LNCaP clone FGC (cell line): Measurements from ENCODE around the gene RHOXF2B.
"Not testable (repeated sequence)": the region's sequence is repeated elsewhere in the genome, so short reads cannot be mapped to it uniquely, and the experiment has no call there.

Experiments used
- DNase-seq: peaks from one replicate; pipeline ENCODE4 v3.0.0-alpha.2; 2011; ENCODE audit warnings: low read depth
- H3K4me3 ChIP-seq: 2 replicates; pipeline ENCODE4 v1.5.1; 2011; ENCODE audit warnings: mild to moderate bottlenecking, low read depth, low read length, control low read depth
- CTCF ChIP-seq: IDR thresholded peaks from 2 replicates; pipeline ENCODE4 v1.5.1; 2012; ENCODE audit warnings: mild to moderate bottlenecking; ENCODE audit not compliant: control insufficient read depth, insufficient read depth; ENCODE audit errors: extremely low read depth

Gene RHOXF2B

GRCh38 chrX:120087289-120088017, 10.0 kb upstream of the RHOXF2B start:
- DNase-seq: no peak
- H3K4me3 ChIP-seq: no peak overlapping the region
- no peak for TF ChIP-seq CTCF

GRCh38 chrX:120085553-120086185, 8.2 kb upstream of the RHOXF2B start:
- H3K4me3 ChIP-seq, DNase-seq: not testable (repeated sequence)

GRCh38 chrX:120066169-120066568, 11.3 kb downstream of the RHOXF2B start:
- not testable (repeated sequence) for H3K4me3 ChIP-seq, DNase-seq

GRCh38 chrX:120042712-120043111, 34.8 kb downstream of the RHOXF2B start:
- DNase-seq, H3K4me3 ChIP-seq: not testable (repeated sequence)

- DNase-seq: not testable (repeated sequence)
These were observed 35.2 kb downstream of the RHOXF2B start for GRCh38 chrX:120042247-120042646.

GRCh38 chrX:120040176-120040575, 37.3 kb downstream of the RHOXF2B start:
- H3K4me3 ChIP-seq, DNase-seq: not testable (repeated sequence)

More at GRCh38 chrX:120042247-120042646, 35.2 kb downstream of the RHOXF2B start:
- H3K4me3 ChIP-seq: not testable (repeated sequence)

- H3K4me3 ChIP-seq, DNase-seq: not testable (repeated sequence)
These were observed 38.3 kb downstream of the RHOXF2B start for GRCh38 chrX:120039087-120039733.

GRCh38 chrX:120036704-120037103, 40.8 kb downstream of the RHOXF2B start:
- DNase-seq: no peak
- no peak overlapping the region for H3K4me3 ChIP-seq
- TF ChIP-seq CTCF: no peak

GRCh38 chrX:120035522-120036309, 41.8 kb downstream of the RHOXF2B start:
- H3K4me3 ChIP-seq: not testable (repeated sequence)

GRCh38 chrX:120029354-120029753, 48.1 kb downstream of the RHOXF2B start:
- no peak for DNase-seq
- TF ChIP-seq CTCF: no peak

More at GRCh38 chrX:120035522-120036309, 41.8 kb downstream of the RHOXF2B start:
- not testable (repeated sequence) for DNase-seq

More at GRCh38 chrX:120029354-120029753, 48.1 kb downstream of the RHOXF2B start:
- no peak overlapping the region for H3K4me3 ChIP-seq
